Heart right ventricle (tissue), 16 donors: ENCODE results near the gene DNAH1. TPM values are rescaled to one million over a fixed set of nuclear protein-coding genes. Genes with fewer than 3 reads are reported as not detected.

ENCODE experiments used
- ATAC-seq, 8 donors: fragments of 200-7000 bp; cut with Tn5 transposase; one replicate each; pipeline ENCODE4 v1.9.1; 2020; ENCODE audit warnings: mild to moderate bottlenecking in 8 of 8, moderate library complexity in 8 of 8, moderate number of reproducible peaks in 1 of 8
- DNase-seq, 2 donors: peaks; one replicate each; pipeline ENCODE4 v3.0.0-alpha.2; 2020
- H3K27ac ChIP-seq, 10 donors: fragments of 200-600 bp; sonication (generic) in 2 of 10; one replicate each; pipeline versions ENCODE4 v1.5.0 to v1.8.0; 2020 to 2022; ENCODE audit warnings: mild to moderate bottlenecking in 3 of 10
- H3K27me3 ChIP-seq, 7 donors: fragments of 200-600 bp; one replicate each; pipeline ENCODE4 v1.8.0; 2021 to 2022; ENCODE audit warnings: mild to moderate bottlenecking in 2 of 7
- H3K36me3 ChIP-seq, 9 donors: fragments of 200-600 bp; sonication (generic) in 1 of 9; one replicate each; pipeline versions ENCODE4 v1.5.0 to v1.8.0; 2020 to 2022; ENCODE audit warnings: mild to moderate bottlenecking in 2 of 9
- H3K4me1 ChIP-seq, 9 donors: fragments of 200-600 bp; sonication (generic) in 1 of 9; one replicate each; pipeline versions ENCODE4 v1.5.0 to v1.8.0; 2020 to 2022; ENCODE audit warnings: mild to moderate bottlenecking in 4 of 9
- H3K4me3 ChIP-seq, 10 donors: fragments of 200-600 bp; sonication (generic) in 2 of 10; one replicate each; pipeline versions ENCODE4 v1.5.0 to v1.8.0; 2020 to 2022; ENCODE audit warnings: mild to moderate bottlenecking in 7 of 10, moderate library complexity in 2 of 10
- H3K9me3 ChIP-seq, 11 donors: fragments of 200-600 bp in 10 of 11; sonication (generic) in 2 of 11; one replicate each; pipeline versions ENCODE4 v1.5.0 to v1.8.0; 2013 to 2022; ENCODE audit warnings: mild to moderate bottlenecking in 2 of 11, control low read depth in 1 of 11, moderate library complexity in 1 of 11
- CTCF ChIP-seq, 9 donors: fragments of 200-600 bp; sonication (generic) in 2 of 9; IDR thresholded peaks; one replicate each; pipeline versions ENCODE4 v1.5.0 to v1.8.0; 2021 to 2022; ENCODE audit warnings: antibody characterized with exemption in 9 of 9, mild to moderate bottlenecking in 5 of 9, moderate library complexity in 1 of 9
- WGBS, 2 donors: extraction: QIAGEN DNeasy Blood & Tissue Kit; methylation state at CpG; one replicate each; pipeline ENCODE4 v1.1.7; 2013; ENCODE audit warnings: inconsistent platforms in 1 of 2; 5-methylcytosine and 5-hydroxymethylcytosine counted together
- intact Hi-C, 10 donors: fragments of 100-400 bp; cut with DNase I; formaldehyde crosslinking; loops; one replicate each; pipeline versions ENCODE4 v1.11.1 to v1.14.2; 2022
- polyA plus RNA-seq, 2 donors: library from polyadenylated mRNA; stranded (reverse); fragments of 200-250 nt; gene quantifications; one replicate each; pipeline ENCODE4 v1.2.3, GENCODE V29; 2013
- total RNA-seq, 10 donors: library from RNA; stranded (reverse); fragmentation: NEBNext Ultra II Directional in 3 of 10; extraction: Animal tissue kit (Norgen Biotek cat#: 25700) in 3 of 10; gene quantifications; one replicate each; pipeline versions ENCODE4 v1.2.1 to v1.2.4, GENCODE V29; 2021 to 2023
- donor health status: Arrhythmogenic right ventricular cardiomyopathy.
- donor health status: ischemic (EF 13 %, LVEDD 7.1; RV severe dilation, severe dysfunction).
- donor health status: healthy with polysubstance abuse.
- donor health status: DM: no; HTN: yes; CAD: no.
- donor health status: DM: no; HTN: no; CAD: no.
- donor health status: ischemic (EF 25% LVEDD 6.9; RV normal size, moderate dysfunction).
- donor health status: ischemic (EF 25% LVEDD 5.7; RV mildly dilated, moderate dysfunction).
- donor health status: healthy.
- donor health status: DM: yes; HTN: yes; CAD: no.
- donor health status: Ischemic cardiomyopathy.
- donor health status: ischemic (EF 35%, LVEDD 5.7; RV mildly dilated, moderate dysfunction).
- donor health status: nonischemic (EF 11% LVEDD 7.7; RV severe dilation, severe dysfunction).
- donor health status: DM: yes; HTN: yes; CAD: no.
- donor health status: PGD.
- donor health status: ischemic (EF 29% LVEDD 5.4; RV normal size, mild dysfunction).
- donor health status: nonischemic (EF 23%, LVEDD 6.1; RV moderate dilation, normal function).

Gene DNAH1
- total and polyA plus RNA-seq, 12 donors = 0.99 to 6.4 (median 2.8) TPM

DNA sequence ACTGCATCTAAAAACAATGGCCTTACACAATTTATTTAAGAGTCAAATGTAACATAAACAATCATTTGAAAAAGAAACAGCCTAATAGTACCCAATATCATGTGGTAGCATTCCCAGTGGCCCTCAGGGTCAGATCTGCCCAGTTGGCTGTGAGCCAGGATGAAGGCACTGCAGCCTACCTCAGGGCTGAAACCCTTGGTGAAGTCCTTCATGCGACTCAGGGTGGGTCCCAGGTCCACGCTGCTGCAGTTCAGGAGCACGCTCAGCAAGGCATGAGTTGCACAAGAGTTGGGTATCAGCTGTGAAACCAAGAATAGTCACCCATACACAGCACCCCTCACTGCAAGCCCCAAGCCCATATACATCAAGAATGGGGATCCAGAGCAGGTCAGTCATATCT lies 91.7 kb downstream of the DNAH1 start:
- H3K27me3 ChIP-seq = no peaks in the 10 kb centered on the region
- no peaks in the 10 kb centered on the region for H3K9me3 ChIP-seq
- ATAC-seq = no peak
- WGBS, 2 donors = 93 to 97% methylated on average over 3 of the region's 3 CpGs
- intact Hi-C loops = no loop called here
- no peak overlapping the region for H3K4me3 ChIP-seq
- H3K4me1 ChIP-seq = peaks cover 6 to 45% (median 36%) of the 10 kb centered on the region in 9 donors
- no peak overlapping the region for H3K27ac ChIP-seq
- TF ChIP-seq CTCF (IDR thresholded peaks at IDR 0.05) = no peak
- peaks cover 0 to 60% (median 35%) of the 10 kb centered on the region in 9 donors for H3K36me3 ChIP-seq
- no peak for DNase-seq

DNA sequence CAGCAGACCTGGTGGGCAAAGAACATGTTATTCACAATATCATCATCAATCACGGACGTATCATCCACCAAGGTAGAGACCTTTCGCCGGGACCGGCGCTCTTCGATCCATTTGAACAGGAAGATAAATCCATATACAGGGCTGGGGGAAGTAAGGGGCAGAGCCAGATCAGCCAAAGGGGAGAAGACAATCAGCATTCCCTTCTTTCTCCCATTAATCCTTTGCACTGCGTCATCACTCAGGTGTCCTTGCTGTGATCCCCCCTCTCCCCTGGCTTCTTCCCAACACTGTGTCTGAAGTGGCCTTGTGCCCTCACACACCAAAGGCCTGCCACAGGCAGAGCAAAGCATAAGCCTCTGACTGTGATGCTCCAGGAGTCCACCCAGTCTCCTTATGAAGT lies 92.3 kb downstream of the DNAH1 start:
- Histone ChIP-seq H3K4me1 (peaks cover 6 to 49% (median 41%) of the 10 kb centered on the region in 9 donors), H3K27me3 (no peaks in the 10 kb centered on the region), H3K4me3 (peak overlapping the region in 5 of 10 donors; percentile 67 to 100 (median 98)), H3K36me3 (peaks cover 0 to 58% (median 29%) of the 10 kb centered on the region in 9 donors), H3K27ac (no peak overlapping the region), H3K9me3 (no peaks in the 10 kb centered on the region)
- ATAC-seq = no peak
- WGBS, 2 donors = 90 to 95% methylated on average over 8 of the region's 8 CpGs
- no peak for DNase-seq
- TF ChIP-seq CTCF (IDR thresholded peaks at IDR 0.05) = no peak
- intact Hi-C loops = no loop called here

- no peaks in the 10 kb centered on the region for H3K27me3 ChIP-seq
- H3K27ac ChIP-seq = no peak overlapping the region
- DNase-seq (no peak), ATAC-seq (no peak)
- H3K4me1 ChIP-seq = peaks cover 6 to 30% (median 26%) of the 10 kb centered on the region in 9 donors
- TF ChIP-seq CTCF (IDR thresholded peaks at IDR 0.05) = no peak
- WGBS, 2 donors = 88 to 97% methylated on average over 3 of the region's 3 CpGs
- H3K4me3 ChIP-seq = no peak overlapping the region
- H3K9me3 ChIP-seq = no peaks in the 10 kb centered on the region
- peaks cover 0 to 44% (median 6%) of the 10 kb centered on the region in 9 donors for H3K36me3 ChIP-seq
- intact Hi-C loops = no loop called here
These were observed 99.7 kb downstream of the DNAH1 start for GRCh38 chr3:52415800-52416199.

- Histone ChIP-seq H3K9me3 (no peaks in the 10 kb centered on the region), H3K4me3 (no peak overlapping the region), H3K36me3 (peaks cover 0 to 23% (median 6%) of the 10 kb centered on the region in 9 donors), H3K27me3 (no peaks in the 10 kb centered on the region), H3K27ac (no peak overlapping the region), H3K4me1 (no peaks in the 10 kb centered on the region)
- TF ChIP-seq CTCF (IDR thresholded peaks at IDR 0.05) = no peak
- DNase-seq (no peak), ATAC-seq (no peak)
- intact Hi-C loops = no loop called here
- WGBS, 2 donors = 75 to 85% methylated on average over 2 of the region's 2 CpGs
These were observed 104.3 kb downstream of the DNAH1 start for GRCh38 chr3:52420388-52420787.
